ENCODE data around the gene TRIL. TPM values are rescaled to one million over a fixed set of nuclear protein-coding genes. Genes with fewer than 3 reads are reported as not detected.

The TRIL gene
- total RNA-seq, 2 experiments from 2014 or later, result not detected

- ATAC-seq (ENCODE audit: poor library complexity) (peak; percentile 37), DNase-seq (peak in 3 of 14 experiments; percentile 13 to 16 (median 13))
- no peak overlapping the region for H3K27ac Mint-ChIP-seq
- Histone ChIP-seq H3K9me3 (ENCODE audit: control insufficient read depth in 1 of 2, insufficient read depth in 1 of 2, low read length in 2 of 2) (peaks cover 0 to 22% of the 10 kb centered on the region in 2 experiments), H3K36me3 (ENCODE audit: insufficient read depth, low read length) (no peaks in the 10 kb centered on the region), H3K27me3 (ENCODE audit: control insufficient read depth in 1 of 2, insufficient read depth in 2 of 2, low read length in 2 of 2) (peaks cover 37 to 53% of the 10 kb centered on the region in 2 experiments), H3K27ac (ENCODE audit: low read depth in 1 of 2, low read length in 2 of 2) (no peak overlapping the region), H3K4me1 (ENCODE audit: insufficient read depth, low read length) (peaks cover 26% of the 10 kb centered on the region), H3K4me3 (ENCODE audit: low read length) (no peak overlapping the region)
- intact Hi-C loops (cut with DNase I, micrococcal nuclease), result no loop called here
- H3K9me3 Mint-ChIP-seq, result no peaks in the 10 kb centered on the region
- ChIA-PET CTCF (no interaction called here), POLR2A (interaction anchor here (1.0 kb wide), 1 partner anchor 135 kb away, joined by 3 read pairs; no protein-coding TSS in a partner anchor)
- no peaks in the 10 kb centered on the region for H3K36me3 Mint-ChIP-seq (ENCODE audit: low read depth)
- TF ChIP-seq CTCF (IDR thresholded peaks at IDR 0.05), result no peak
- peaks cover 9% of the 10 kb centered on the region for H3K4me1 Mint-ChIP-seq (ENCODE audit: low read depth)
- no peak overlapping the region for H3K4me3 Mint-ChIP-seq
- peaks cover 78% of the 10 kb centered on the region for H3K27me3 Mint-ChIP-seq
Observed at GRCh38 chr7:28956608-28957063, 1.5 kb downstream of the TRIL start.

GRCh38 chr7:28955718-28956607 lies 2.2 kb downstream of the TRIL start:
- TF ChIP-seq CTCF (IDR thresholded peaks at IDR 0.05), result no peak
- Mint-ChIP-seq H3K36me3 (ENCODE audit: low read depth) (no peaks in the 10 kb centered on the region), H3K4me1 (ENCODE audit: low read depth) (peaks cover 9% of the 10 kb centered on the region), H3K27ac (no peak overlapping the region), H3K27me3 (peaks cover 78% of the 10 kb centered on the region), H3K9me3 (no peaks in the 10 kb centered on the region), H3K4me3 (no peak overlapping the region)
- ATAC-seq (ENCODE audit: poor library complexity) (no peak), DNase-seq (peak in 3 of 14 experiments; percentile 13 to 34 (median 25))
- Histone ChIP-seq H3K27ac (ENCODE audit: low read depth in 1 of 2, low read length in 2 of 2) (no peak overlapping the region), H3K4me1 (ENCODE audit: insufficient read depth, low read length) (peaks cover 26% of the 10 kb centered on the region), H3K9me3 (ENCODE audit: control insufficient read depth in 1 of 2, insufficient read depth in 1 of 2, low read length in 2 of 2) (peaks cover 0 to 22% of the 10 kb centered on the region in 2 experiments), H3K36me3 (ENCODE audit: insufficient read depth, low read length) (no peaks in the 10 kb centered on the region), H3K27me3 (ENCODE audit: control insufficient read depth in 1 of 2, insufficient read depth in 2 of 2, low read length in 2 of 2) (peaks cover 35 to 50% of the 10 kb centered on the region in 2 experiments), H3K4me3 (ENCODE audit: low read length) (no peak overlapping the region)
- ChIA-PET POLR2A (no interaction called here), CTCF (no interaction called here)
- intact Hi-C loops (cut with DNase I, micrococcal nuclease), result no loop called here

DNA sequence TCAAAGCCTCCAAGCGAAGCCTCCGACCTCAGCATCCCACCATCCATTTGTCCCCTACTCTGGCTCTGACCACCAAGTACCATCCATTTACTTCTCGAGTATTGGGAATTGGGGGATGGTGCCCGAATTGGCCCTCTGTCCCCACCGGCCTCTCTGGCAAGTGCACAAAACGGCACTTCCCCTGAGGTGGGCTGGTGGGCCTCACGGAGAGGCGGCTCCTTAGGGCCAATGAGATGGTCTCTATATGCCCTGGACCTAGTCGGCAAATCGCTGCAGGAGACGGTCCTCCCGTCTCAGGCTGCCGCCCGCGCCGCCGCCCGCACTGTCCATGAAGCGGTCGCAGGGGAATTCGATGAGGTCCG lies 2.8 kb downstream of the TRIL start:
- peaks cover 78% of the 10 kb centered on the region for H3K27me3 Mint-ChIP-seq
- CTCF ChIA-PET, result no interaction called here

More for the DNA sequence above, 2.8 kb downstream of the TRIL start:
- TF ChIP-seq CTCF (IDR thresholded peaks at IDR 0.05), result no peak
- Histone ChIP-seq H3K4me1 (ENCODE audit: insufficient read depth, low read length) (peaks cover 26% of the 10 kb centered on the region), H3K36me3 (ENCODE audit: insufficient read depth, low read length) (no peaks in the 10 kb centered on the region), H3K9me3 (ENCODE audit: control insufficient read depth in 1 of 2, insufficient read depth in 1 of 2, low read length in 2 of 2) (peaks cover 0 to 22% of the 10 kb centered on the region in 2 experiments), H3K4me3 (ENCODE audit: low read length) (no peak overlapping the region), H3K27me3 (ENCODE audit: control insufficient read depth in 1 of 2, insufficient read depth in 2 of 2, low read length in 2 of 2) (peaks cover 33 to 45% of the 10 kb centered on the region in 2 experiments), H3K27ac (ENCODE audit: low read depth in 1 of 2, low read length in 2 of 2) (no peak overlapping the region)
- H3K27ac Mint-ChIP-seq, result no peak overlapping the region
- H3K9me3 Mint-ChIP-seq, result no peaks in the 10 kb centered on the region
- peaks cover 9% of the 10 kb centered on the region for H3K4me1 Mint-ChIP-seq (ENCODE audit: low read depth)
- intact Hi-C loops (cut with DNase I, micrococcal nuclease), result no loop called here
- no peaks in the 10 kb centered on the region for H3K36me3 Mint-ChIP-seq (ENCODE audit: low read depth)
- POLR2A ChIA-PET, result no interaction called here
- peak overlapping the region; percentile 11 for H3K4me3 Mint-ChIP-seq
- ATAC-seq (ENCODE audit: poor library complexity), result no peak
- no peak for DNase-seq
